Activated T-cell treated with anti-CD3 and anti-CD28 coated beads for 4 hours (primary cell): ENCODE measurements around the gene DNAH2.
"Not testable (repeated sequence)": the region's sequence is repeated elsewhere in the genome, so short reads cannot be mapped to it uniquely, and the experiment has no call there.

Experiments used
- DNase-seq: peaks from one replicate; pipeline ENCODE4 v3.0.0-alpha.2; 2020

Gene DNAH2

DNA sequence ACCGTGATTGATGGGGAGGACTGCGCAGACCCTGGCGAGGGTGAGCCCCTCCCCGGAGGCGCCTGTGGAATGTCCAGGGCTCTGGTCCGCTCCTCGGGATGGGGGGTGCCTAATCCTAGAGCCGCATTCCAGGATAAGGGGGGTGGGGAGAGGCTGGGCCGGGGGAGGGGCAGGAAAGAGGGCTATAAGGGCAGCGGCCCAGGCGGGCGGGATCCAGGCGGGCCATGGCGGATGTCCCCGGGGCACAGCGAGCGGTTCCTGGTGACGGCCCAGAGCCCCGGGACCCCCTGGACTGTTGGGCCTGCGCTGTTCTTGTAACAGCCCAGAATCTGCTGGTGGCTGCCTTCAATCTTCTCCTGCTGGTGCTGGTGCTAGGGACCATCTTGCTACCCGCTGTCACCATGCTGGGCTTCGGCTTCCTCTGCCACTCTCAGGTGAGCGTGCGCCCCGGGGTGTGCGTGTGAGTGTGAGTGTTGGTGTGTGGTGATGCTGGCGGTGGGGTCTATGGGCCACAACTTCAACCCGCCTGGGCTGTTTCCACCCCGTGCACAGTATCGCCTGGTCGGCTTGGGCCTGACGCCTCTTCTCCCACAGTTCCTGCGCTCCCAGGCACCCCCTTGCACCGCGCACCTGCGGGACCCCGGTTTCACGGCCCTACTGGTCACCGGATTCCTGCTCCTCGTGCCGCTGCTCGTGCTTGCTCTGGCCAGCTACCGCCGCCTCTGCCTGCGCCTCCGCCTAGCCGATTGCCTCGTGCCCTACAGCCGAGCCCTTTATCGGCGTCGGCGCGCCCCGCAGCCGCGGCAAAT, 137.5 kb downstream of the DNAH2 start, which contains the start of gene TMEM88:
Gene TMEM88 (plus strand): TSS at position 216 of the 809 bp plus-strand sequence. CDS start 9 bp downstream, at position 225.
- DNase-seq: no peak

DNA sequence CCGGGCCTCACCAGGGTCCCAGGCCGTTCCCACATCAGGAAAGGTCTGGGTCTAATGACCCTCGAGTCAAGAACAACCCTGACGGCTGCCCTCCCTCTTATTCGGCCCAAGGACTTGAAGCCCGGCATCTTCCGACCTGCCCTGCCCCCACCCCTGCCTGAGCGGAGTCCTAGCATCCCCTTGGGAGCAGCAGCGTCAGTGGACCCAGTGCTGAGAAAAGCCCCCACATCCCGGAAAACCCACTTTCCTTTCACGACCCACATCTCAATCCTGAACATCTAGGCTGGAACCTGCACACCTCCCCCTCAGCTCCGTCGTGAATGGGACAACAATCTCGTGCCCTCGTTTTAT, 138.1 kb downstream of the DNAH2 start:
- DNase-seq: no peak

DNA sequence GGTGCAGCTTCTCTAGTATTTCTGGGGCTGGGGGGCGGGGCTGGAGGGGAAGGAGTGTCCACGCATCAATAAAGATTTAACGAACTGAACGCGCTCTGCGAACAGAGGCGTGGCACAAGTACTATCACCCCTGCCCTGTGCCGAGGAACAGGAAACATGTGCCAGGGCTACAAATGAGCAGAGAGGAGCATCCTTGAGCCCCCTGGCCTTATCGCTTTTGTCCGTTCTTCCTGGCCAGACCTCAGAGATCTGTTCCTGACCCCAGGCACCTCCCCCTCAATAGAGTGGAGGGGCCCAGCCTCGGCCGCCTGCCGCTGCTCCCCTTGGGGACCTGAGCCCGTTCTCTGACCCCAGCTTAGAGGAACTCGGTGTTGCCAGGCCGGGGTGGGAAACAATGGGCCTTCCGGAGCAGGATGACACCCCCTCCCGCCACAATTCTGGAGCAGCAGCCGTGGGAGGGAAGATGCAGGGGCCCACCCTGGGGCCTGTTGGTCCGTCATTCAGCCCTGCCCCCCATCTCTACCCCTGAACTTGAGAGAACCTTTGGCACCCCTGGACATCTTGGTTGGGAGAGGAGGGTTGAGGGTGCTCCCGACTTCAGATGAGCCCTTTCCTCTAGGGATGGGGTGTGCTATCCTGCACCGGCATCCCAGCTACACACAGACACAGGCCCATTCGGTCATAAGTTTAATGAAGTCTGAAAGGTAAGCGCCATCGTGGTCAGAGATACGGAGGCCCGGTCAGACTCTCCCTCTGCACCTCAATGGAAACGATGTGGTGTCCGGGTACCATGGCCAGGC, 138.7 kb downstream of the DNAH2 start:
- DNase-seq: no peak

DNA sequence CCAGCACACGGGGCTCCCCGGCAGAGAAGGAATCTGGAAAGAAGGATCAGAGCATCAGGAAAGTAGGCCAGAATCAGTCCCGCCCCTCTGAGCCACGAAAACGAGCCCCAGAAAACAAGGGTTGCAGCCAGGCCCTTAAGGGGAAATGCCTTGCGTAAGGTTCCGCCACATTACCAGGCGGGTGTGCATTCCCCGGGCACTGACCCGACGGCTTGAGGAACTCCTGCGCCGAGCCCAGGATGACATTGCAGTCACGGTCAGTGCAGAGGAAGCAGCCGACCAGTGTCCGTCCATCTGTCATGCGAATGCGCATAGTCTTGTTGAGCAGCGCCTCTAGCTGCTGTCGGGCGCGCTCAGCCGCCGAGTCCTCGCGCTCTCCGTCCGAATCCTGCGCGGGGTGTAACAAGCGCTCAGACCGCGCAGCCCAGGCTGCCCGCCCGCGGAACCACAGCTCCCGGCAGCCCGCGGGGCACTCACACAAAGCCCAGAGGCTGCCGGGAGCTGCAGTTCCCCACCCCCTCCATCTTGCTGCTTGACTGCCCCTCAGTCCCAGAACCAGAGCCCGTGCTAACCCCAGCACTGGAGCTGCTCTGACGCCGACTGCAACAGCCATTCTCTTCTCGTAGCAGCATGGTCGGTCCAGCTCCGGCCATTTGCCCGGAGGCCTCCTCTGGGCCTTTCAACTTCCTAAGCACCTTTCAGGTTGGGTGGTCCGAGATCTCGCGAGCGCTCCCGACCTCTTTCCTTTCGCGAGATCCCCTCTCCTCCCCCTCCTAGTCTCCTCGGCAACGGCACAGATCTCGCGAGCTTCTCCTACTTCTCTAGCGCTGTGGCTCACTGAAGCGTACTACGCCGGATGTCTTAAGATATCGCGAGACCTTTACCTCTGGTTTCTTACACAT, 139.5 kb downstream of the DNAH2 start, which contains the start of gene NAA38:
Gene NAA38 (minus strand): TSS at position 749 of the 902 bp plus-strand sequence. CDS start 96 bp downstream, at position 653.
- DNase-seq: peak; percentile 89

DNA sequence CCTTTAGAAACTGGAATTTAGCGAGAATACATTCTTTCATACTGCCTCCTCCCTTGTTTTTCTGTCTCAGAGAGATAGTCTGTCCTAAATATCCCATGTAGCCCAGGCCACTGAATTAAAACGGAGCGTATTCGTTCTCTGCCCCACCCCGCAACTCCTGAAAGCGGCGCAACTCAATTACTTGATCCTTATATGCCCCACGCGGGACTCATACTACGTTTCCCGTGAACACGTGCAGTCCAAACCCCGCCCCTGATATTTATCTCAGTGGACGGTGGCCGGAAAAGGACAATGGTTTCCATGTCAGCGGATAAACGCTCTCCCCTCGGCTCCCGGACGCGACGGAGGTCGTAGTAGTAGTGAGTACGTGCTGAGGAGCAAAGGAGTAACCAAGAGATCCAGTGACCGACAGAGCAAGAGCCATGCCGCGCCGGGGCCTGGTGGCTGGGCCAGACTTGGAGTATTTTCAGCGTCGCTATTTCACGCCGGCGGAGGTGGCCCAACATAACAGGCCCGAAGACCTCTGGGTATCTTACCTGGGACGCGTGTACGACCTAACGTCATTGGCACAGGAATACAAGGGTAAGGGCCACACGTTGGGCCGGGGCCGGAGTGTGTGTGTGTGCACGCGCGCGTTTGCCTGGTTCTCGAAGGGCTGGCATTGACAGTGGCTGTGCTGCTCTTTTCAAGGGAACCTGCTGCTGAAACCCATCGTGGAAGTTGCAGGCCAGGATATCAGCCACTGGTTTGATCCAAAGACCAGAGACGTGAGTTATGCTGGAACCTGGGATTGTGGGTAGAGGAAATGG, 140.4 kb downstream of the DNAH2 start, which contains the start of gene CYB5D1:
Gene CYB5D1 (plus strand): TSS at position 291 of the 809 bp plus-strand sequence. CDS start 132 bp downstream, at position 423.
- peak; percentile 87 for DNase-seq

DNA sequence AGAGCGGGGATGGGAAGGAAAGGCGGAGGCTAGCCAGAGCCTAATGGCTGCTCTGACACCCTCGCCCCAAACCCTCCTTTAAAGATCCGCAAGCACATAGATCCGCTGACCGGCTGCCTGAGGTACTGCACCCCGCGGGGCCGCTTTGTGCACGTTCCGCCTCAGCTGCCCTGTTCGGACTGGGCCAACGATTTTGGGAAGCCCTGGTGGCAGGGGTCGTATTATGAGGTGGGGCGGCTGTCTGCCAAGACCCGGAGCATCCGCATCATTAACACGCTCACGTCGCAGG, 140.9 kb downstream of the DNAH2 start:
- DNase-seq: no peak

DNA sequence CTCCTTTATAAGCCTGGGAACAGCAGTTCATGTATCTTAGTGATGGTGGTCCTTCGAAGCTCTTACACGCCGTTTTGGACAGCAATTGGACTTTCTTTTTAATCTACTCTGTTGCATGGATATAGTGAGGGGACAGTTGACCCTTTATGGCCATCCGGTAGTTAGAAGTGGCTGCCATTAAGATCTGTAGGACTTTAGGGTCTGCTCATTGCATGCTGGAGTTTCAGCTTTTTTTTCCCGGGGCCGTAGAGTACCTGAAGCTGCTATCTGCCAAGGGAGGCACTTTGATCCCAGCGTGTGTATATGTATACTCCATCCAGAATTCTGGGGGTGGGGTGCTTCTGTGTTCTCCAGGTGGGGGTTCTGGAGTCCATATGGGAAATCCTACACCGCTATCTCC, 141.5 kb downstream of the DNAH2 start:
- DNase-seq: no peak

DNA sequence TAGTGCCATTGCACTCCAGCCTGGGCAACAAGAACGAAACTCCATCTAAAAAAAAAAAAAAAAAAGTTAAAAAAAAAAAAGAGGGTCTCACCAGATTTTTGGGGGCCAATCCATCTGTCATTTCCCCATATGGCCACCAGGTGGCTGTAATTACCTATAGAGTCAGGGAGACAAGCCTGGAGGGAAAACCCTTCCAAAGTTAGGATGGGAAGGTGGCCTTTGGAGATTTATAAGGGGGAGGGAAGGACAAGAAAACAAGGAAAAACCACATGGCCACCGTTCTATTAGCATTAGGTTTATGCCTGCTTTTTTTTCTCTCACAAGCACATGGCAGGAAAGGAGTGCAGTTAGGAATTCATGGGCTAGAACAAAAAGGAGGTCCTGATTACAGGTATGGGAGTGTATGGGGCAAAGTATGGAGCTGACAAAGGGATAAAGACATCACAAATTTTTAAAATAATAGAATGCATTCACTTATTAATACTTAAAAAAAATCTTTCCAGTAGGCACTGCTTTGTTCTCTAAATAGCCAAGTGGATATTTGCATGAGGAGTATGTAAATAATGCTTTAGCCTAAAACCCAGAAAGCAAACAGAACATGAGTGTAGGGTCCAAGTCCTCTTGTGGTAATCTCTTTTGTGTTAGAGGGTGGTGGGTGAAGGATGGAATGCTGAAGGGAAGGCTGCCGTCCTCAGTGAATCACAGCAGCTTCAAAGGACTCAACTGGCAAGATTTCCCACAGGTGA, 145.3 kb downstream of the DNAH2 start:
- DNase-seq: no peak

DNA sequence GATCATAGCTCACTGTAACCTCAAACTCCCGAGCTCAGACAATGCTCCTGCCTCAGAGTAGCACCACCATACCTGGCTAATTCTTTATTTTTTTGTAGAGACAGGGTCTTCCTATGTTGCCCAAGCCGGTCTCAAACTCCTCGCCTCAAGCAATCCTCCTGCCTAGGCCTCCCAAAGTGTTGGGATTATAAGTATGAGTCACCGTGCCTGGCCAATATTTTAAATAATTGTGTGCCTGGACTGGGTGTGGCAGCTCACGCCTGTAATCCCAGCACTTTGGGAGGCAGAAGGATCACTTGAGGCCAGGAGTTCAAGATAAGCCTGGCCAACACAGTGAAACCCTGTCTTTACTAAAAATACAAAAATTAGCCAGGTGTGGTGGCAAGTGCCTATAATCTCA, 146.8 kb downstream of the DNAH2 start:
- not testable (repeated sequence) for DNase-seq

DNA sequence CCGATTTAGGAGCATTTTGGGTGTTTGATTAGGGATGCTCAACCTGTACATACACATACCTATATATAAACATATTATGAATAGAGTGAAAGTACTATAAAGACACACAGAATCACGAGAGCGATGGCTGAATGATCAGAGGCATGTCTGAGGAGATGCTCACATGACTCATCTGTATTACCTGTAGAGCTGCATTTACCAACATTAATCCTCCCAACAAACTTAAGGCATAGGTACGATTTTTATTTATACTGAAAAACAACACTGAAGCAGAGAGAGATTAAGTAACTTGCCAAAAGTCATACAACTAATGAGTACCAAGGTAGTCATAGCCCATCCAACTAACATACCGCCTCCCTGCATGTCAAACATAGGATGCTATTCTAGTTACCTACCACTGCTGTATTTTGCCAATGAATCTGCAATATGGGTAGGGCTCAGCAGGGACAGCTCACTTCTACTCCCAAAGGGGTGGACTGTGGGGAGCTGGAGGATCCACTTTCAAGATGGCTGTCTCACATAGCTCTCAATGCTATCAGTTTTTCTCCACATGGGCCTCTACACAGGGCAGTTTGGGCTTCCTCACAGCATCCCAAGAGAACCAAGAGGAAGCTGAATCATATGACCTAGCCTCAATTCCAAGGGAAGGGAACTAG, 147.6 kb downstream of the DNAH2 start:
- no peak for DNase-seq

DNA sequence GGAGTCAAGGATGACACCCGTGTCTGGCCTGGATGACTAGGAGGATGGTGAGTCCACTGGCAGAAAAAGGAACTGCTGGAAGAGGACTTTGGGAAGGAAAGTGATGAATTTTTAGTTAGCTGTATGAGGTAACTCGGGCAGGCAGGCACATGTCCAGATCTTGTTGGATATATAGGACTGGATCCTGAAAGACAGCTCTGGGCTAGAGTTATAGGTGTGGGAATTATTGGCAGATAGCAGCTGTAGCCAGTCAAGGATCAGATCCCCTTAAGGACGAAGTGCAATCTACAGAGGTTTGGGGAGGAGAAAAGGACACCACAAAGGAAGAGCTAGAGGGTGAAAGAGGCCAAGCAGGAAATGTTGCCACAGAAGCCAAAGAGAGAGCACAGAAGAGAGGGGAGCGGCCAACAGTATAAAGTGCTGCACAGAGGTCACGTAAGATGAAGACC, 150.4 kb downstream of the DNAH2 start:
- no peak for DNase-seq

DNA sequence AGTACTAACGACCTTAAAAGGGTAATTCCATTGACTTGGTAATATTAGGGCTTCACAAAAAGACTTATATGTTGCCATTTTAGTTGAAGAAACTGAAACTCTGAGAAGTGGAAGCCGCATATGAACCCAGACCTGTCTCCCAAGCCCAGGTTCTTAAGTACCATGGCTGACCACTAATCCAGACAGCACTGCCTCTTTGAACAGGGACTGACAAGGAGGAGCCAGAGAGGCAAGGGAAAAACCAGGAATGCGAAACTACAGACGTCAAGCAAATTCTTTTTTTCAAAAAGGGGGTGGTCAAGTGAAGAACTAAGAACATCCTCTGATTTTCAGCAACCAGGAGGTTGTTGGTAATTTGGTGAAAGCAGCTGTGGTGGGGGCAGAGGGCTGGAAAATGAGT, 155.5 kb downstream of the DNAH2 start:
- no peak for DNase-seq

DNA sequence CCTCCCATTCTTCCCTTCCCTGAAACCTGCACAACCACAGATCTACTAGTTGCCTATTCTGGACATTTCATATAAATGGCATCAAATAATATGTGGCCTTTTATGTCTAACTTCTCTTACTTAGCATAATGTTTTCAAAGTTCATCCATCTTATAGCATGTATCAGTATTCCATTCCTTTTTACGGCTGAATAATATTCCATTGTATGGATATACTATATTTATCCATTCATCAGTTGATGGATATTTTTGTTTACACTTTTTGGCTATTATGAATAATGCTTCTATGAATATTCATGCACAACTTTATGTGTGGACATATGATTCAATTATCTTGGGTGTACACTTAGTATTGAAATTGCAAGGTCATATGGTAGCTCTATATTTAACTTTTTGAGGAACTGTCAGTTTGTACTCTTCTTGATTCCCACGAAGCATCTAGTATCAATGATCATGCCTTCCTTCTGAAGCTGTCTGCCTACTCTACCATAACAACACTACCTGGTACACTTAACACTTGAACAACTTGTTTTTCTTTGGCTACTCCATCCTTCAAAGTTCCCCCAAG, 158.3 kb downstream of the DNAH2 start:
- DNase-seq: no peak

DNA sequence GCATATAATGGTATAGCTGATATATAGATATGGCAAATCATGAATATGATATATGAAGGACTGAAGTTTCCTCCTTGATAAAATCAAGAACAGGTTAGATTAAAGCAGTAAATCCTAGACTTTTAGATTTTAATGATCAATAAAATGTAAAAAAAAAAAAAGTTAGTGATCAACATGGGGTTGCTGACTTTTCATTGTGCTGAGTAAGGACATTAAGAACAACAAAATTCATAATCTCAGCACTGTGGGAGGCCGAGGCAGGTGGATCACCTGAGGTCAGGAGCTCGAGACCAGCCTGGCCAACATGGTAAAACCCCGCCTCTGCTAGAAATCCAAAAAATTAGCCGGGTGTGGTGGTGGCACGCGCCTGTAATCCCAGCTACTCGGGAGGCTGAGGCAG, 160.7 kb downstream of the DNAH2 start:
- no peak for DNase-seq

DNA sequence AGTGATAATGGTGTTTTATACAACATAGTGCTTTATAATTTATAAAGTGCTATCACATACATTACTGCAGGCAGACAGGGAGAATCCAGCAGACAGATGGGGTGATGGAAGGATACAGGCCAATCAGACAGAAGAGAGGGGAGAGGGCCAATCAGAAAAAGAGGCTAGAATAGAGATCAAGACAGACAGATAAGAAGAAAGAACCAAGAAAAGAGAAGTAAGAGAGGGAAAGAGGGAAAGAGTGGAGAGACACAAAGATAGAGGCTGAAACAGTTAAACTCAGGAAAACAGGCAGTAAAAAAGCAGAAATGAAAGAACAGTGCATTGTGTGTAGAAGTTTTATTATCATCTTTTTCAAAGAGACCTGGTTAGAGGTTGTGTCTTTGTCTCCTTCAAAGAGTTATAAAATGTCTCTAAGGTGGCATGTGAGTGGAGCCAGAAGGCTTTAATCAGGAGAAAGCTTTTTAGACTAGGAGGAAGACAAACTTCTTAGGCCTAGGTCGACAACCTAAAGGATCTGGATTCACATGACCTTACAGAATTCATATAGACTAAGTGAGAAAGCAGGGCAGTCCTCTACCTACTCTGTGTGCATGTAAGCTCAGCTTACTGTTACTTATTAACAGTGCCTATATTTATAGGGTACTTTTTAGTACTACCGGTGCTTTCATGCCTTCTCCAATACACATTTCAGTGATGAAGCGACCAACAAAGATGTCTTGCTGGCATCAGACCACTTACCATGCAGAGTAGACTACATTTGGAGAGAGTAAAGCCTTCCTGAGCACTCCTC, 162.7 kb downstream of the DNAH2 start:
- no peak for DNase-seq

DNA sequence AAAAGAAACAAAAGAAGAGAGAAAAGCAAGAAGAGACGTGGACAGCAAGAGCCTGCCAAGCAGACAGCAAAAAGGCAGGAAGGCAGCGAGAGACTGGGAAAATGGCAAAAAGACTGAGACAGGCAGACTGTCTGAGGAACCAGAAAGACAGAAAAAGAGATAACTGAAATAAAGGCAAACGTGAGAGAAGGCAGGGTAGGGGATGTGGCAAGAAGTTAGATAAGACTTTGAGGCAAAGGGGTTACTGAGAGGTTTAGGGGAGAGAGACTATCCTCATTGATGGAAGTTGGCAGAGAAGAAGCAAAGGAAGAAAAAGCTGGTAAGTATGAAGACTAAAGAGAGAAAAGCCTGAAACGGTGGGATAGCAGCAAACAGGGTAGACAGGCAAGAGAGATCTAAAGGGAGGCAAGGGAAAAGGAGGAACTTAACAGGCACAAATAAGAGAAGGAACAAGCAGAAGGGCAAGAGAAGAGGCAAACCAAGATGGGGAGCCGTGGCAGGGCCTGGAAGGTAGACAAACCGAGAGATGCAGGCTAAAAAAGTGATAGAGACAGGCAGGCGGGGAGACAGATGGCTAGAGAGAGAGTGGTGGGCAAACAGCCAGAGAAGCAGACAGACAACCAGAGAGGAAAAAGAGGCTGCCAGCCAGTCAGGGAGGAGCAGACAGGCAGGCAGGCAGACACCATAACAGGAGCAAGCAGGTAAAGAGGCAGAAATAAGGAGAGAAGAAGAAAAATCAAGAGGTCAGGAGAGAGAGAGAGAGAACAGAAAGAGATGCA, 163.9 kb downstream of the DNAH2 start:
- DNase-seq: no peak

DNA sequence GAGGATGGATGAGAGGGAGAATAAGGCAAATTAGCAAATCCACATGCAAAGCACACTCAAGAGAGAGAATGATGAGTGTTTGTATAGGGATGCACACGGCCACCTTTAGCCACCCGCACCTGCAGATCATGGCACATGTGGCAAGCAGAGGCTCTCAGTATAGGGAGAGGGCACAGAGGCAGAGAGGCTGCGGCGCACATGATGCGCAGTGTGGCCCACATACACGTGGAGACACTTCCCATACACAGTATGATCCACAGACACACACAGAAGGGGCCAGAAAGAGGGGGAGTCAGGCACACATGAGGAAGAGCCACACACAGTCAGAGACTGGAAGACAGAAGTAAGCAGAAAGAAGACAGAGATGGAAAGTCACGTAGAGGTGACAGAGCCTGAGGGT, 164.5 kb downstream of the DNAH2 start:
- no peak for DNase-seq

DNA sequence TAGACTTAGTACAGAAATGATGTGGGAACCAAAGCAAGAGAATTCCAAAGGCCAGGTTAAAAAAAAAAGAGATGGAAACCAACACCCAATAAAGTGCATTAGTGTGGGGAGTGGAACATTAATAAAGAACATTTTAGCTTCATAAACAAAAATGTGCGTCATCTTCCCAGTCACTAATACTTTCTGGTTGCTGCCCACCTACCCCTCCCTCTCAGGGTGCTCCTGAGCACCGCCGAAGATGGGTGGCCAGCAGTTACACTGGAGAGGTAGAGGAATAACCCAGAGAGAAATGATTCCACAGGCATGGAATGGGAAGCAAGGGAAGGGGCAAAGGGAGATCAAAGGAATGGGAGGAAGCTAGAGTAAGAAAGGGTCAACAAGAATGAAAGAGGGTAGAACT, 165.1 kb downstream of the DNAH2 start:
- DNase-seq: no peak
